K562 (cell line): Measurements from ENCODE around the gene PDZD2. TPM values are rescaled to one million over a fixed set of nuclear protein-coding genes. Genes with fewer than 3 reads are reported as not detected.

ENCODE experiments used
- ATAC-seq: fragments of 200-7000 bp; cut with Tn5 transposase; 3 replicates; pipeline ENCODE4 v1.9.1; 2020; ENCODE audit warnings: moderate library complexity
- BruUV-seq: library from RNA; stranded (reverse); fragments of 400-500 nt; replicated peaks from 2 replicates; lab custom pipeline; 2021; lab: Mats Ljungman, UMichigan
- CTCF ChIA-PET: fragments of 300-600 bp; formaldehyde crosslinking; extraction: SDS; loops from one replicate; lab custom pipeline; 2021; ENCODE audit warnings: low intra/inter-chr PET ratio; lab: Yijun Ruan, JAX
- POLR2A ChIA-PET: fragments of 300-600, 350-650 bp; sonication (Branson Sonifier 250); formaldehyde crosslinking; extraction: SDS; loops from one replicate; lab custom pipeline; 2021; ENCODE audit warnings: antibody characterized with exemption, inconsistent platforms; lab: Yijun Ruan, JAX
- DNase-seq, 4 experiments: peaks; one replicate each; pipeline versions ENCODE4 v3.0.0 to v3.0.0-alpha.2; 2011 to 2018; ENCODE audit warnings: low spot score in 3 of 4, mixed read lengths in 3 of 4; ENCODE audit errors: extremely low read depth in 1 of 4
- FAIRE-seq: peaks from 2 replicates; lab custom pipeline; 2011; peaks lifted over from hg19 to GRCh38; lab: Jason Lieb, UNC
- H2AFZ ChIP-seq: 2 replicates; pipeline ENCODE4 v1.6.0; 2011; ENCODE audit warnings: low read depth, low read length, control low read depth, inconsistent platforms
- H3K27ac ChIP-seq: fragments of 200-600 bp; 3 replicates; pipeline ENCODE4 v1.8.0; 2011; ENCODE audit warnings: low read depth, mild to moderate bottlenecking, control low read depth, inconsistent platforms, low read length, moderate library complexity, mixed read lengths; ENCODE audit errors: extremely low read depth
- H3K27me3 ChIP-seq, 2 experiments: fragments of 300-600 bp in 1 of 2; 2 replicates in 1 of 2; 3 replicates in 1 of 2; pipeline versions ENCODE4 v1.6.0 to v1.8.0; 2011; ENCODE audit warnings: inconsistent platforms in 2 of 2, low read length in 2 of 2, mild to moderate bottlenecking in 1 of 2, mixed read lengths in 1 of 2, moderate library complexity in 1 of 2; ENCODE audit not compliant: control insufficient read depth in 2 of 2, insufficient read depth in 2 of 2
- H3K36me3 ChIP-seq: fragments of 300-600 bp; 3 replicates; pipeline ENCODE4 v1.8.0; 2011; ENCODE audit warnings: mild to moderate bottlenecking, low read length, inconsistent platforms; ENCODE audit not compliant: control insufficient read depth, insufficient read depth
- H3K4me1 ChIP-seq, 2 experiments: fragments of 200-600 bp in 1 of 2; replicated peaks in 1 of 2; 2 replicates in 1 of 2; 3 replicates in 1 of 2; pipeline versions ENCODE4 v1.5.1 to v1.8.0; 2011; ENCODE audit warnings: inconsistent platforms in 2 of 2, low read length in 2 of 2, mild to moderate bottlenecking in 1 of 2, mixed read lengths in 1 of 2, moderate library complexity in 1 of 2; ENCODE audit not compliant: control insufficient read depth in 2 of 2, insufficient read depth in 2 of 2
- H3K4me2 ChIP-seq: 2 replicates; pipeline ENCODE4 v1.6.1; 2011; ENCODE audit warnings: low read length, control low read depth, inconsistent platforms, mixed read lengths; ENCODE audit not compliant: insufficient read depth
- H3K4me3 ChIP-seq: fragments of 200-600 bp; sonication (generic), shearing (Covaris generic); 2 replicates; pipeline ENCODE4 v1.5.1; 2016; ENCODE audit warnings: control low read depth, inconsistent platforms
- H3K79me2 ChIP-seq: fragments of 200-600 bp; 3 replicates; pipeline ENCODE4 v1.8.0; 2011; ENCODE audit warnings: low read length, inconsistent platforms; ENCODE audit not compliant: control insufficient read depth, insufficient read depth
- H3K9ac ChIP-seq, 2 experiments: 2 replicates each; pipeline versions ENCODE4 v1.6.0 to v1.6.1; 2011; ENCODE audit warnings: low read depth in 2 of 2, low read length in 2 of 2, control low read depth in 1 of 2, inconsistent platforms in 1 of 2, mild to moderate bottlenecking in 1 of 2, mixed read lengths in 1 of 2; ENCODE audit not compliant: insufficient read depth in 1 of 2
- H3K9me1 ChIP-seq: one replicate; pipeline ENCODE4 v1.6.0; 2011; ENCODE audit warnings: inconsistent platforms, mild to moderate bottlenecking, low read length, moderate library complexity; ENCODE audit not compliant: control insufficient read depth, insufficient read depth
- H3K9me3 ChIP-seq: replicated peaks from 2 replicates; pipeline ENCODE4 v1.5.1; 2011; ENCODE audit warnings: low read depth, low read length, inconsistent platforms; ENCODE audit not compliant: control insufficient read depth, insufficient read depth
- H4K20me1 ChIP-seq: replicated peaks from 2 replicates; pipeline ENCODE4 v1.6.1; 2011; ENCODE audit warnings: low read length, inconsistent platforms, mixed read lengths; ENCODE audit not compliant: control insufficient read depth, insufficient read depth
- ATF4 ChIP-seq: fragments of 450-650 bp; formaldehyde crosslinking; IDR thresholded peaks from 2 replicates; pipeline ENCODE4 v1.4.0; 2022; ENCODE audit warnings: mild to moderate bottlenecking, moderate library complexity
- FOXJ3 ChIP-seq: sonication (generic); formaldehyde crosslinking; IDR thresholded peaks from 2 replicates; pipeline ENCODE4 v1.4.0; 2020; ENCODE audit warnings: mild to moderate bottlenecking, missing genetic modification reagents
- FOXM1 ChIP-seq, 2 experiments: fragments of 450-650 bp in 1 of 2; sonication (generic) in 1 of 2; formaldehyde crosslinking in 1 of 2; IDR thresholded peaks; 2 replicates each; pipeline versions ENCODE4 v1.6.1 to v1.9.0; 2017 to 2022; ENCODE audit warnings: low read depth in 2 of 2, mild to moderate bottlenecking in 2 of 2, missing genetic modification reagents in 1 of 2, moderate library complexity in 1 of 2
- GATAD2A ChIP-seq: fragments of 450-650 bp; IDR thresholded peaks from 2 replicates; pipeline ENCODE4 v1.6.1; 2017
- GMEB1 ChIP-seq: fragments of 250-450 bp; sonication (Bioruptor Pico); IDR thresholded peaks from 2 replicates; pipeline ENCODE4 v1.4.0; 2020; ENCODE audit warnings: mild to moderate bottlenecking
- HDAC3 ChIP-seq: fragments of 450-650 bp; IDR thresholded peaks from 2 replicates; pipeline ENCODE4 v1.6.1; 2018; ENCODE audit warnings: borderline replicate concordance, mild to moderate bottlenecking, moderate library complexity; ENCODE audit not compliant: partially characterized antibody
- HNRNPH1 ChIP-seq: fragments of 200-400 bp; formaldehyde crosslinking; optimal IDR thresholded peaks from 2 replicates; pipeline ENCODE3; 2017; ENCODE audit warnings: low read depth, mild to moderate bottlenecking, low read length, moderate library complexity
- KHSRP ChIP-seq: fragments of 450-650 bp; IDR thresholded peaks from 2 replicates; pipeline ENCODE4 v1.6.1; 2017
- TFAM ChIP-seq: fragments of 250-450 bp; sonication (Bioruptor Pico); conservative IDR thresholded peaks from 2 replicates; pipeline ENCODE4 v1.5.0; 2021; ENCODE audit warnings: mild to moderate bottlenecking, moderate library complexity
- ZBTB8A ChIP-seq: fragments of 450-650 bp; IDR thresholded peaks from 2 replicates; pipeline ENCODE4 v1.6.1; 2018; ENCODE audit warnings: mild to moderate bottlenecking, moderate library complexity; ENCODE audit not compliant: partially characterized antibody
- ZNF324 ChIP-seq: fragments of 250-450 bp; sonication (Bioruptor Pico); IDR thresholded peaks from 2 replicates; pipeline ENCODE4 v1.4.0; 2020; ENCODE audit warnings: mild to moderate bottlenecking
- ZNF696 ChIP-seq: fragments of 250-450 bp; sonication (Bioruptor Pico); conservative IDR thresholded peaks from 2 replicates; pipeline ENCODE4 v1.4.0; 2020; ENCODE audit warnings: mild to moderate bottlenecking, moderate library complexity
- ZNF75A ChIP-seq: fragments of 450-650 bp; formaldehyde crosslinking; IDR thresholded peaks from 2 replicates; pipeline ENCODE4 v1.4.0; 2020; ENCODE audit warnings: mild to moderate bottlenecking
- WGBS: fragments of 100-300 bp; shearing (Covaris generic); methylation state at CpG from one replicate; pipeline ENCODE4 v1.1.6; 2016; ENCODE audit warnings: low coverage, mixed read lengths; ENCODE audit not compliant: insufficient coverage; ENCODE audit errors: missing lambda C conversion rate; 5-methylcytosine and 5-hydroxymethylcytosine counted together
- in situ Hi-C: fragments of 300-500 bp; cut with MboI; formaldehyde crosslinking; loops from 4 replicates; pipeline ENCODE4 v1.15.0; 2018; ENCODE audit warnings: inconsistent platforms, mixed read lengths
- intact Hi-C: fragments of 100-400 bp; cut with micrococcal nuclease; formaldehyde crosslinking; loops from 2 replicates; pipeline ENCODE4 v1.14.2; 2022
- polyA plus RNA-seq, 8 experiments: library from polyadenylated mRNA; depleted of rRNA in 4 of 8; stranded (reverse) in 5 of 8; unstranded in 3 of 8; fragments of >200 nt; fragmentation: Nextera tagmentation in 2 of 8; fragmentation: Illumina TruSeq in 1 of 8; extraction: Ambion mirVana in 2 of 8; extraction: Trizol in 1 of 8; gene quantifications; 2 replicates each; pipeline versions ENCODE4 v1.2.1 to v1.2.3, GENCODE V29; 2011 to 2014; ENCODE audit warnings: inconsistent platforms in 1 of 8, missing spikeins in 1 of 8
- total RNA-seq, 7 experiments: library from RNA; depleted of rRNA in 6 of 7; stranded (reverse); fragments of >200 nt in 6 of 7; fragmentation: Illumina TruSeq in 2 of 7; extraction: Trizol in 2 of 7; gene quantifications; 2 replicates each; pipeline versions ENCODE4 v1.2.1 to v1.2.3, GENCODE V29; 2011 to 2021; ENCODE audit warnings: low replicate concordance in 1 of 7
- TF ChIP-seq, protein P1 (sequence below): sonication (generic); formaldehyde crosslinking; IDR thresholded peaks from 2 replicates; pipeline ENCODE4 v1.4.0; 2020; ENCODE audit warnings: mild to moderate bottlenecking, missing genetic modification reagents

The PDZD2 gene
- total and polyA plus RNA-seq, 9 of the 15 experiments (the other 6 are each of a cell fraction or from before 2014, with no cell fraction given) = 0.02 to 0.08 (median 0.04) TPM; not detected in 6

- Histone ChIP-seq H3K9me3 (no peaks in the 10 kb centered on the region), H3K4me3 (no peak overlapping the region), H3K27me3 (no peaks in the 10 kb centered on the region), H3K9ac (no peak overlapping the region), H2AFZ (no peak overlapping the region), H3K4me1 (no peaks in the 10 kb centered on the region), H3K27ac (no peak overlapping the region), H4K20me1 (no peaks in the 10 kb centered on the region), H3K36me3 (peaks cover 71% of the 10 kb centered on the region), H3K9me1 (no peaks in the 10 kb centered on the region), H3K79me2 (no peaks in the 10 kb centered on the region), H3K4me2 (no peak overlapping the region)
- DNase-seq = no peak
- 81% methylated on average over 12 of the region's 12 CpGs for WGBS
- FAIRE-seq = no peak
- intact Hi-C loops (no loop called here), in situ Hi-C loops (no loop called here)
- BruUV-seq = no TSS peak
- no peak for ATAC-seq
- ChIA-PET POLR2A (no interaction called here), CTCF (no interaction called here)
- TF ChIP-seq GMEB1 (CRISPR knock-in tag) (no peak), ATF4 (CRISPR knock-in tag) (no peak), TFAM (CRISPR knock-in tag) (no peak), HNRNPH1 (no peak), ZNF696 (no peak), ZNF324 (CRISPR knock-in tag) (no peak), ZBTB8A (no peak), HDAC3 (no peak), FOXM1 (IDR thresholded peaks at IDR 0.05; ENCODE audit: low read depth) (no peak), FOXM1 (CRISPR knock-in tag; IDR thresholded peaks at IDR 0.05; ENCODE audit: low read depth) (no peak), GATAD2A (no peak), ZNF75A (CRISPR knock-in tag) (no peak), KHSRP (no peak), FOXJ3 (CRISPR knock-in tag) (no peak)
- TF ChIP-seq, protein P1, sequence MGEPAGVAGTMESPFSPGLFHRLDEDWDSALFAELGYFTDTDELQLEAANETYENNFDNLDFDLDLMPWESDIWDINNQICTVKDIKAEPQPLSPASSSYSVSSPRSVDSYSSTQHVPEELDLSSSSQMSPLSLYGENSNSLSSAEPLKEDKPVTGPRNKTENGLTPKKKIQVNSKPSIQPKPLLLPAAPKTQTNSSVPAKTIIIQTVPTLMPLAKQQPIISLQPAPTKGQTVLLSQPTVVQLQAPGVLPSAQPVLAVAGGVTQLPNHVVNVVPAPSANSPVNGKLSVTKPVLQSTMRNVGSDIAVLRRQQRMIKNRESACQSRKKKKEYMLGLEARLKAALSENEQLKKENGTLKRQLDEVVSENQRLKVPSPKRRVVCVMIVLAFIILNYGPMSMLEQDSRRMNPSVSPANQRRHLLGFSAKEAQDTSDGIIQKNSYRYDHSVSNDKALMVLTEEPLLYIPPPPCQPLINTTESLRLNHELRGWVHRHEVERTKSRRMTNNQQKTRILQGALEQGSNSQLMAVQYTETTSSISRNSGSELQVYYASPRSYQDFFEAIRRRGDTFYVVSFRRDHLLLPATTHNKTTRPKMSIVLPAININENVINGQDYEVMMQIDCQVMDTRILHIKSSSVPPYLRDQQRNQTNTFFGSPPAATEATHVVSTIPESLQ = no peak
Observed at GRCh38 chr5:32102254-32102986, 463.5 kb downstream of the PDZD2 start.
